Subcutaneous adipose tissue (tissue), 4 donors: ENCODE results near the gene ARF4. TPM values are rescaled to one million over a fixed set of nuclear protein-coding genes. Genes with fewer than 3 reads are reported as not detected.

ENCODE experiments used
- CTCF ChIP-seq: fragments of 450-650 bp; IDR thresholded peaks from one replicate; pipeline ENCODE4 v1.5.1; 2016; ENCODE audit warnings: low read depth, mild to moderate bottlenecking, control low read depth, antibody characterized with exemption, moderate library complexity
- total RNA-seq, 4 donors: library from RNA; depleted of rRNA; stranded (reverse); fragments of >200 nt; gene quantifications; one replicate each; pipeline ENCODE4 v1.1.0, GENCODE V29; 2016

The ARF4 gene
- total RNA-seq, 4 donors from 2014 or later = 76.7 to 308 (median 96.7) TPM

DNA sequence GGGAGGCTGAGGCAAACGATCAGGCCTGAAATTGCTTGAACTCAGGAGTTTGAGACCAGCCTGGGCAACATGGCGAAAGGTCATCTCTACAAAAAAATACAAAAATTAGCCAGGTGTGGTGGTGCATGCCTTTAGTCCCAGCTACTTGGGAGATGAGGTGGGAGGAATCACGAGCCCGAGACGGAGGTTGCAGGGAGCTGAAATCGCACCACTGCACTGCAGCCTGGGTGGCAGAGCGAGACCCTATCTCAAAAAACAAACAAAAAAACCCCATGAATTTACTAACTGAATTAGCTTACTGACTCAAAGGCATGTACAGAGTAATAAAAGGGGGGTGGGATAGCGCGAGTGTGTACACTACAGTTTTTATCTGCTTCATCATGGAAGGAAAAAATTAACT is 19.3 kb downstream of the ARF4 start:
- no peak for TF ChIP-seq CTCF

- no peak for TF ChIP-seq CTCF
Observed at GRCh38 chr3:57575966-57576626, 21.0 kb downstream of the ARF4 start.

- no peak for TF ChIP-seq CTCF
Observed at GRCh38 chr3:57572096-57572495, 25.0 kb downstream of the ARF4 start.

DNA sequence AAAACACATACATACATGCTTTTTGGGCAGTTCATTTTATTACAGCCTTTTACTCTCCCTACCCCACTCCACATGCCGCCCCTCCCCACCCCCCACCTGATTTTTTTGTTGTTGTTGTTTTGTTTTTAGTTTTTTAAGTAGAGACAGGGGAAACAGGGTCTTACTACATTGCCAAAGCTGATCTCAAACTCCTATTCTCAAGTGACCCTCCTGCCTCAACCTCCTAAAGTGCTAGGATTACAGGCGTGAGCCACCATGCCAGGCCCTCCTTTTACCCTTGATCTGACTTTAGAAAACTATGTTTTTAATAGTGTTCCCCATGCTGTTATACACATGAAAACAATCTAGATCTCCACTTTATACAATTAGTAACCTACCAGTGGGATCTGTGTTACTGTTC is 26.3 kb downstream of the ARF4 start:
- no peak for TF ChIP-seq CTCF

DNA sequence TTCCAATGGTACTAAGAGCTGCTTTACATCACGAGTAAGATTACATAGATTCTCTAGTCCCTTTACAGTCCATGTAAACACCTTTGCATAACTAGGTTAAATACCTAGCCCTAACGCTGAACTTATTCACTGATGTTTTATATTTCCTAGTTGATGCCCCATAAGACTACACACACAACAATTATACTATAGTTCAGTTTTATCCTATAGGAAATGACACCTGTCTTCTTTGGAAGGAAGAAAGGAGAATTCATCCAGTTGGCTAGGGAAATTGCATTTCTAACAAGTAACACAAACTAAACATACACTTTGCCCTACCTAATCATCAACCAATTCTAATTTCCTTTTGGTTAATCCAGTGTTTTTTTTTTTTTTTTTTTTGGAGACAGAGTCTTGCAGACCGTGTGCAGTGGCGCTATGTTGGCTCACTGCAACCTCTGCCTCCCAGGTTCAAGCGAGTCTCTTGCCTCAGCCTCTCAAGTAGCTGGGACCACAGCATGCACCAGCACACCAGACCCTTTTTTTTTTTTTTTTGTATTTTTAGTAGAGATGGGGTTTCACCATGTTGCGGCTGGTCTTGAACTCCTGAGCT is 27.2 kb downstream of the ARF4 start:
- TF ChIP-seq CTCF = no peak

- TF ChIP-seq CTCF = no peak
Observed at GRCh38 chr3:57559526-57559925, 37.6 kb downstream of the ARF4 start.

- no peak for TF ChIP-seq CTCF
Observed at GRCh38 chr3:57557085-57557537, 40.0 kb downstream of the ARF4 start.
